CD14-positive monocyte (primary cell): ENCODE data around the gene ANAPC4. TPM values are rescaled to one million over a fixed set of nuclear protein-coding genes. Genes with fewer than 3 reads are reported as not detected.
A peak's percentile ranks its signal among the peaks of the same experiment; 100 is the strongest.

Experiments
- DNase-seq, 3 donors: peaks; one replicate each; pipeline ENCODE4 v3.0.0-alpha.2; 2011 to 2022
- H2AFZ ChIP-seq: 2 replicates; pipeline ENCODE4 v1.6.0; 2012; ENCODE audit warnings: mild to moderate bottlenecking, low read depth, low read length, inconsistent platforms; ENCODE audit not compliant: insufficient read depth, poor library complexity, severe bottlenecking
- H3K27ac ChIP-seq, 2 donors: 1 replicate in 1 of 2; 2 replicates in 1 of 2; pipeline ENCODE4 v1.5.1; 2012 to 2013; ENCODE audit warnings: low read length in 2 of 2, control low read depth in 1 of 2, inconsistent platforms in 1 of 2, low read depth in 1 of 2, mild to moderate bottlenecking in 1 of 2
- H3K27me3 ChIP-seq, 2 donors: one replicate each; pipeline versions ENCODE4 v1.6.0 to v1.6.1; 2011 to 2013; ENCODE audit warnings: low read length in 2 of 2; ENCODE audit not compliant: control insufficient read depth in 2 of 2, insufficient read depth in 2 of 2
- H3K36me3 ChIP-seq, 2 donors: replicated peaks in 1 of 2; 1 replicate in 1 of 2; 2 replicates in 1 of 2; pipeline versions ENCODE4 v1.5.1 to v1.6.1; 2012 to 2013; ENCODE audit warnings: low read length in 2 of 2, control low read depth in 1 of 2, inconsistent platforms in 1 of 2, mild to moderate bottlenecking in 1 of 2; ENCODE audit not compliant: insufficient read depth in 2 of 2, control insufficient read depth in 1 of 2
- H3K4me1 ChIP-seq, 2 donors: 1 replicate in 1 of 2; 2 replicates in 1 of 2; pipeline versions ENCODE4 v1.5.1 to v1.6.1; 2012 to 2013; ENCODE audit warnings: low read length in 2 of 2, control low read depth in 1 of 2, inconsistent platforms in 1 of 2, mild to moderate bottlenecking in 1 of 2, moderate library complexity in 1 of 2; ENCODE audit not compliant: insufficient read depth in 2 of 2, control insufficient read depth in 1 of 2
- H3K4me2 ChIP-seq: replicated peaks from 2 replicates; pipeline ENCODE3; 2012; ENCODE audit warnings: low read length, moderate library complexity, mild to moderate bottlenecking; ENCODE audit not compliant: poor library complexity, severe bottlenecking; ENCODE audit errors: extremely low read depth
- H3K4me3 ChIP-seq, 3 experiments: fragments of 200-600 bp in 1 of 3; sonication (generic) in 1 of 3; replicated peaks in 1 of 3; 1 replicate in 2 of 3; 2 replicates in 1 of 3; pipeline ENCODE4 v1.5.1; 2011 to 2013; ENCODE audit warnings: low read length in 3 of 3, mild to moderate bottlenecking in 3 of 3, control low read depth in 2 of 3, low read depth in 2 of 3, inconsistent platforms in 1 of 3, moderate library complexity in 1 of 3
- H3K79me2 ChIP-seq: 2 replicates; pipeline ENCODE4 v1.6.0; 2012; ENCODE audit warnings: mild to moderate bottlenecking, control low read depth, inconsistent platforms, low read length, moderate library complexity; ENCODE audit not compliant: insufficient read depth
- H3K9ac ChIP-seq: 2 replicates; pipeline ENCODE4 v1.6.0; 2017; ENCODE audit warnings: low read length, mild to moderate bottlenecking; ENCODE audit not compliant: insufficient read depth, poor library complexity, severe bottlenecking
- H3K9me3 ChIP-seq, 2 donors: replicated peaks in 1 of 2; 1 replicate in 1 of 2; 2 replicates in 1 of 2; pipeline versions ENCODE4 v1.5.1 to v1.6.1; 2012 to 2013; ENCODE audit warnings: low read length in 2 of 2, control low read depth in 1 of 2; ENCODE audit not compliant: control insufficient read depth in 1 of 2, insufficient read depth in 1 of 2
- H4K20me1 ChIP-seq: 2 replicates; pipeline ENCODE4 v1.6.0; 2012; ENCODE audit warnings: mild to moderate bottlenecking, low read length, control low read depth, moderate library complexity; ENCODE audit not compliant: insufficient read depth
- H3K27ac Mint-ChIP-seq, 7 donors: one replicate each; pipeline ENCODE4 v1.8.0; 2020; ENCODE audit warnings: mild to moderate bottlenecking in 7 of 7, mixed read lengths in 7 of 7, moderate library complexity in 6 of 7, inconsistent platforms in 2 of 7
- H3K27me3 Mint-ChIP-seq, 3 donors: one replicate each; pipeline ENCODE4 v1.8.0; 2021 to 2022; ENCODE audit warnings: low read depth in 3 of 3, mild to moderate bottlenecking in 3 of 3, mixed read lengths in 3 of 3, moderate library complexity in 3 of 3, inconsistent platforms in 1 of 3
- H3K36me3 Mint-ChIP-seq, 2 donors: one replicate each; pipeline ENCODE4 v1.8.0; 2020; ENCODE audit warnings: mixed read lengths in 2 of 2, inconsistent platforms in 1 of 2, mild to moderate bottlenecking in 1 of 2
- H3K4me1 Mint-ChIP-seq: one replicate; pipeline ENCODE4 v1.8.0; 2020; ENCODE audit warnings: mild to moderate bottlenecking, mixed read lengths
- H3K4me3 Mint-ChIP-seq, 2 donors: one replicate each; pipeline ENCODE4 v1.8.0; 2020; ENCODE audit warnings: mild to moderate bottlenecking in 2 of 2, mixed read lengths in 2 of 2, moderate library complexity in 1 of 2
- H3K9me3 Mint-ChIP-seq, 7 donors: one replicate each; pipeline ENCODE4 v1.8.0; 2020 to 2022; ENCODE audit warnings: mixed read lengths in 7 of 7, mild to moderate bottlenecking in 6 of 7, moderate library complexity in 6 of 7, inconsistent platforms in 2 of 7
- WGBS: methylation state at CpG from one replicate; pipeline ENCODE4 v1.1.5; 2013; ENCODE audit warnings: missing lambda C conversion rate; ENCODE audit not compliant: insufficient coverage; 5-methylcytosine and 5-hydroxymethylcytosine counted together
- intact Hi-C, 2 donors: fragments of 100-400 bp; cut with micrococcal nuclease; formaldehyde crosslinking; loops; one replicate each; pipeline versions ENCODE4 v1.15.0 to v1.15.1; 2023
- polyA plus RNA-seq, 3 donors: library from polyadenylated mRNA; depleted of rRNA in 1 of 3; unstranded in 2 of 3; stranded (reverse) in 1 of 3; fragments of 300-500 nt in 2 of 3; fragments of >200 nt in 1 of 3; fragmentation: Illumina TruSeq in 2 of 3; gene quantifications; 1 replicate in 2 of 3; 2 replicates in 1 of 3; pipeline ENCODE4 v1.2.3, GENCODE V29; 2012 to 2021
- TF ChIP-seq, protein P1 (sequence below): fragments of 200-600 bp; IDR thresholded peaks from one replicate; pipeline ENCODE4 v1.8.0; 2022; ENCODE audit warnings: antibody characterized with exemption, mild to moderate bottlenecking

Gene ANAPC4
- polyA plus RNA-seq, 3 donors, result 12.7 to 22.9 (median 15.1) TPM

DNA sequence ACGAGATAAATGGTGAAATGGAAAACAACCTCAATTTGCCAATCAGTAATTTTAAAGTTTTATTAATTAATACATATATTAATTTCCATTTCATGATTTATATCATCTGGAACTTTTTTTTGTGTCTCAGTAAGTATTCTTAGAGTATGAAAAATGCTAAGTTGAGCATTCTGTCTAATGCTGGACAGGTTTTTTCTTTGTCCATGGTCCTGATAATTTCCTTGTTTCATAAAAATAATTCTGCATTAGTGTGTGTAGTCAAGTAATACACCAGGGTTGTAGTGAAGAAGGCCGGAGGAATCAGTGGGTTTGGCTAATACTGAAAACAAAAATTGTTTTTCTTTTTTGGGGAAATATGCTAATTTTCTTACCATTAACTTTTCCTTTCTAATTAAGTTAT, 9.9 kb downstream of the ANAPC4 start:
- TF ChIP-seq, protein P1, sequence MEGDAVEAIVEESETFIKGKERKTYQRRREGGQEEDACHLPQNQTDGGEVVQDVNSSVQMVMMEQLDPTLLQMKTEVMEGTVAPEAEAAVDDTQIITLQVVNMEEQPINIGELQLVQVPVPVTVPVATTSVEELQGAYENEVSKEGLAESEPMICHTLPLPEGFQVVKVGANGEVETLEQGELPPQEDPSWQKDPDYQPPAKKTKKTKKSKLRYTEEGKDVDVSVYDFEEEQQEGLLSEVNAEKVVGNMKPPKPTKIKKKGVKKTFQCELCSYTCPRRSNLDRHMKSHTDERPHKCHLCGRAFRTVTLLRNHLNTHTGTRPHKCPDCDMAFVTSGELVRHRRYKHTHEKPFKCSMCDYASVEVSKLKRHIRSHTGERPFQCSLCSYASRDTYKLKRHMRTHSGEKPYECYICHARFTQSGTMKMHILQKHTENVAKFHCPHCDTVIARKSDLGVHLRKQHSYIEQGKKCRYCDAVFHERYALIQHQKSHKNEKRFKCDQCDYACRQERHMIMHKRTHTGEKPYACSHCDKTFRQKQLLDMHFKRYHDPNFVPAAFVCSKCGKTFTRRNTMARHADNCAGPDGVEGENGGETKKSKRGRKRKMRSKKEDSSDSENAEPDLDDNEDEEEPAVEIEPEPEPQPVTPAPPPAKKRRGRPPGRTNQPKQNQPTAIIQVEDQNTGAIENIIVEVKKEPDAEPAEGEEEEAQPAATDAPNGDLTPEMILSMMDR, result no peak
- Histone ChIP-seq H3K79me2 (no peaks in the 10 kb centered on the region), H3K4me3 (no peak overlapping the region), H3K4me2 (no peak overlapping the region), H3K9ac (no peak overlapping the region), H3K36me3 (peaks cover 79 to 95% of the 10 kb centered on the region in 2 donors), H3K4me1 (no peaks in the 10 kb centered on the region), H3K27ac (no peak overlapping the region), H3K27me3 (no peaks in the 10 kb centered on the region), H4K20me1 (no peaks in the 10 kb centered on the region), H3K9me3 (no peaks in the 10 kb centered on the region), H2AFZ (no peak overlapping the region)
- WGBS, result no CpG with 5 or more reads among the region's 2 CpGs
- Mint-ChIP-seq H3K27ac (no peak overlapping the region), H3K27me3 (no peaks in the 10 kb centered on the region), H3K9me3 (no peaks in the 10 kb centered on the region), H3K4me1 (no peaks in the 10 kb centered on the region), H3K4me3 (no peak overlapping the region), H3K36me3 (peaks cover 68 to 81% of the 10 kb centered on the region in 2 donors)
- intact Hi-C loops, result no loop called here
- DNase-seq, result no peak

DNA sequence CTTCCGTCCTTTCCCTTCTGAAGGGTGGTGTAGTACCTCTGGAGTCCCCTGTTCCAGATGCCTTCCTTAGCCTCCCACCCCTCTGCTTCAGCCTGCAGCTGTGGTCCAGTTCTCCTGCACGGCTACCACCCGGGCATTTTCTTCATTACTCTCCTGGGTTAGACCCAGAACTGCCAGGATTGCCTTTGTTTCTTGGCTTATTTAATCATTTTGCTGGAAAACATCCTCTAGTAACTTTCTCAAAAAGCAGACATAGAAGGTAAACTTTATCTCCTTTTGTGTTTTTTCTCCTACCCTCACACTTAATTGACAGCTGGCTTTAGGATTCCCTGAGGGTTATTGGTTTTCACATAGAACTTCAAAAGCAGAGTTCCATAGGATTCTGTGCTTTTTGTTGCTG, 20.2 kb downstream of the ANAPC4 start:
- DNase-seq, result no peak
- no peak overlapping the region for H3K27ac ChIP-seq
- H3K79me2 ChIP-seq, result no peaks in the 10 kb centered on the region
- Mint-ChIP-seq H3K36me3 (peaks cover 82 to 92% of the 10 kb centered on the region in 2 donors), H3K4me1 (no peaks in the 10 kb centered on the region), H3K27ac (peak overlapping the region in 2 of 7 donors; percentile 21 to 38), H3K27me3 (peaks cover 0 to 2% (median 1%) of the 10 kb centered on the region in 3 donors), H3K9me3 (peaks cover 0 to 8% (median 3%) of the 10 kb centered on the region in 7 donors), H3K4me3 (no peak overlapping the region)
- no peak overlapping the region for H2AFZ ChIP-seq
- WGBS, result 95% methylated on average over 2 of the region's 3 CpGs
- H3K36me3 ChIP-seq, result peaks cover 84 to 98% of the 10 kb centered on the region in 2 donors
- intact Hi-C loops, result no loop called here
- H3K9me3 ChIP-seq, result peaks cover 3 to 4% of the 10 kb centered on the region in 2 donors
- no peak overlapping the region for H3K4me2 ChIP-seq
- no peak overlapping the region for H3K9ac ChIP-seq
- no peaks in the 10 kb centered on the region for H3K4me1 ChIP-seq
- H4K20me1 ChIP-seq, result no peaks in the 10 kb centered on the region
- TF ChIP-seq, protein P1, result no peak
- H3K27me3 ChIP-seq, result no peaks in the 10 kb centered on the region
- no peak overlapping the region for H3K4me3 ChIP-seq
